K562 (cell line): ENCODE results near the gene FGFR4. TPM values are rescaled to one million over a fixed set of nuclear protein-coding genes. Genes with fewer than 3 reads are reported as not detected.

Experiments
- ATAC-seq: fragments of 200-7000 bp; cut with Tn5 transposase; 3 replicates; pipeline ENCODE4 v1.9.1; 2020; ENCODE audit warnings: moderate library complexity
- BruUV-seq: library from RNA; stranded (reverse); fragments of 400-500 nt; replicated peaks from 2 replicates; lab custom pipeline; 2021; lab: Mats Ljungman, UMichigan
- CTCF ChIA-PET: fragments of 300-600 bp; formaldehyde crosslinking; extraction: SDS; loops from one replicate; lab custom pipeline; 2021; ENCODE audit warnings: low intra/inter-chr PET ratio; lab: Yijun Ruan, JAX
- POLR2A ChIA-PET: fragments of 300-600, 350-650 bp; sonication (Branson Sonifier 250); formaldehyde crosslinking; extraction: SDS; loops from one replicate; lab custom pipeline; 2021; ENCODE audit warnings: antibody characterized with exemption, inconsistent platforms; lab: Yijun Ruan, JAX
- DNase-seq, 4 experiments: peaks; one replicate each; pipeline versions ENCODE4 v3.0.0 to v3.0.0-alpha.2; 2011 to 2018; ENCODE audit warnings: low spot score in 3 of 4, mixed read lengths in 3 of 4; ENCODE audit errors: extremely low read depth in 1 of 4
- FAIRE-seq: peaks from 2 replicates; lab custom pipeline; 2011; peaks lifted over from hg19 to GRCh38; lab: Jason Lieb, UNC
- H2AFZ ChIP-seq: 2 replicates; pipeline ENCODE4 v1.6.0; 2011; ENCODE audit warnings: low read depth, low read length, control low read depth, inconsistent platforms
- H3K27ac ChIP-seq: fragments of 200-600 bp; 3 replicates; pipeline ENCODE4 v1.8.0; 2011; ENCODE audit warnings: low read depth, mild to moderate bottlenecking, control low read depth, inconsistent platforms, low read length, moderate library complexity, mixed read lengths; ENCODE audit errors: extremely low read depth
- H3K27me3 ChIP-seq, 2 experiments: fragments of 300-600 bp in 1 of 2; 2 replicates in 1 of 2; 3 replicates in 1 of 2; pipeline versions ENCODE4 v1.6.0 to v1.8.0; 2011; ENCODE audit warnings: inconsistent platforms in 2 of 2, low read length in 2 of 2, mild to moderate bottlenecking in 1 of 2, mixed read lengths in 1 of 2, moderate library complexity in 1 of 2; ENCODE audit not compliant: control insufficient read depth in 2 of 2, insufficient read depth in 2 of 2
- H3K36me3 ChIP-seq: fragments of 300-600 bp; 3 replicates; pipeline ENCODE4 v1.8.0; 2011; ENCODE audit warnings: mild to moderate bottlenecking, low read length, inconsistent platforms; ENCODE audit not compliant: control insufficient read depth, insufficient read depth
- H3K4me1 ChIP-seq, 2 experiments: fragments of 200-600 bp in 1 of 2; replicated peaks in 1 of 2; 2 replicates in 1 of 2; 3 replicates in 1 of 2; pipeline versions ENCODE4 v1.5.1 to v1.8.0; 2011; ENCODE audit warnings: inconsistent platforms in 2 of 2, low read length in 2 of 2, mild to moderate bottlenecking in 1 of 2, mixed read lengths in 1 of 2, moderate library complexity in 1 of 2; ENCODE audit not compliant: control insufficient read depth in 2 of 2, insufficient read depth in 2 of 2
- H3K4me2 ChIP-seq: 2 replicates; pipeline ENCODE4 v1.6.1; 2011; ENCODE audit warnings: low read length, control low read depth, inconsistent platforms, mixed read lengths; ENCODE audit not compliant: insufficient read depth
- H3K4me3 ChIP-seq: fragments of 200-600 bp; sonication (generic), shearing (Covaris generic); 2 replicates; pipeline ENCODE4 v1.5.1; 2016; ENCODE audit warnings: control low read depth, inconsistent platforms
- H3K79me2 ChIP-seq: fragments of 200-600 bp; 3 replicates; pipeline ENCODE4 v1.8.0; 2011; ENCODE audit warnings: low read length, inconsistent platforms; ENCODE audit not compliant: control insufficient read depth, insufficient read depth
- H3K9ac ChIP-seq, 2 experiments: 2 replicates each; pipeline versions ENCODE4 v1.6.0 to v1.6.1; 2011; ENCODE audit warnings: low read depth in 2 of 2, low read length in 2 of 2, control low read depth in 1 of 2, inconsistent platforms in 1 of 2, mild to moderate bottlenecking in 1 of 2, mixed read lengths in 1 of 2; ENCODE audit not compliant: insufficient read depth in 1 of 2
- H3K9me1 ChIP-seq: one replicate; pipeline ENCODE4 v1.6.0; 2011; ENCODE audit warnings: inconsistent platforms, mild to moderate bottlenecking, low read length, moderate library complexity; ENCODE audit not compliant: control insufficient read depth, insufficient read depth
- H3K9me3 ChIP-seq: replicated peaks from 2 replicates; pipeline ENCODE4 v1.5.1; 2011; ENCODE audit warnings: low read depth, low read length, inconsistent platforms; ENCODE audit not compliant: control insufficient read depth, insufficient read depth
- H4K20me1 ChIP-seq: replicated peaks from 2 replicates; pipeline ENCODE4 v1.6.1; 2011; ENCODE audit warnings: low read length, inconsistent platforms, mixed read lengths; ENCODE audit not compliant: control insufficient read depth, insufficient read depth
- ATF1 ChIP-seq, 2 experiments: fragments of 450-650 bp in 1 of 2; IDR thresholded peaks; 2 replicates each; pipeline ENCODE4 v1.6.1; 2016; ENCODE audit warnings: missing compliant biosample characterization in 1 of 2, missing genetic modification characterization in 1 of 2
- E2F3 ChIP-seq: fragments of 250-450 bp; sonication (Bioruptor Pico); IDR thresholded peaks from 2 replicates; pipeline ENCODE4 v1.4.0; 2020; ENCODE audit warnings: mild to moderate bottlenecking
- RBFOX2 ChIP-seq: fragments of 200-400 bp; formaldehyde crosslinking; IDR thresholded peaks from 2 replicates; pipeline ENCODE4 v1.6.1; 2017; ENCODE audit warnings: low read depth, mild to moderate bottlenecking, low read length, moderate library complexity
- TARDBP ChIP-seq: fragments of 450-650 bp; IDR thresholded peaks from 2 replicates; pipeline ENCODE4 v1.6.1; 2016
- YY1 ChIP-seq, 3 experiments: IDR thresholded peaks; 2 replicates each; pipeline ENCODE4 v1.6.1; 2011; ENCODE audit warnings: low read length in 2 of 3, mild to moderate bottlenecking in 2 of 3, moderate library complexity in 2 of 3, borderline replicate concordance in 1 of 3, control low read depth in 1 of 3, low read depth in 1 of 3; ENCODE audit not compliant: insufficient read depth in 3 of 3, insufficient replicate concordance in 2 of 3, control insufficient read depth in 1 of 3, insufficient read length in 1 of 3; ENCODE audit errors: extremely low read depth in 1 of 3
- ZNF263 ChIP-seq: sonication (generic); formaldehyde crosslinking; IDR thresholded peaks from 2 replicates; pipeline ENCODE4 v1.8.0; 2022; ENCODE audit warnings: mild to moderate bottlenecking, missing genetic modification reagents, borderline replicate concordance
- ZNF583 ChIP-seq: fragments of 250-450 bp; sonication (Bioruptor Pico); IDR thresholded peaks from 2 replicates; pipeline ENCODE4 v1.4.0; 2020
- WGBS: fragments of 100-300 bp; shearing (Covaris generic); methylation state at CpG from one replicate; pipeline ENCODE4 v1.1.6; 2016; ENCODE audit warnings: low coverage, mixed read lengths; ENCODE audit not compliant: insufficient coverage; ENCODE audit errors: missing lambda C conversion rate; 5-methylcytosine and 5-hydroxymethylcytosine counted together
- in situ Hi-C: fragments of 300-500 bp; cut with MboI; formaldehyde crosslinking; loops from 4 replicates; pipeline ENCODE4 v1.15.0; 2018; ENCODE audit warnings: inconsistent platforms, mixed read lengths
- intact Hi-C: fragments of 100-400 bp; cut with micrococcal nuclease; formaldehyde crosslinking; loops from 2 replicates; pipeline ENCODE4 v1.14.2; 2022
- polyA plus RNA-seq, 8 experiments: library from polyadenylated mRNA; depleted of rRNA in 4 of 8; stranded (reverse) in 5 of 8; unstranded in 3 of 8; fragments of >200 nt; fragmentation: Nextera tagmentation in 2 of 8; fragmentation: Illumina TruSeq in 1 of 8; extraction: Ambion mirVana in 2 of 8; extraction: Trizol in 1 of 8; gene quantifications; 2 replicates each; pipeline versions ENCODE4 v1.2.1 to v1.2.3, GENCODE V29; 2011 to 2014; ENCODE audit warnings: inconsistent platforms in 1 of 8, missing spikeins in 1 of 8
- total RNA-seq, 7 experiments: library from RNA; depleted of rRNA in 6 of 7; stranded (reverse); fragments of >200 nt in 6 of 7; fragmentation: Illumina TruSeq in 2 of 7; extraction: Trizol in 2 of 7; gene quantifications; 2 replicates each; pipeline versions ENCODE4 v1.2.1 to v1.2.3, GENCODE V29; 2011 to 2021; ENCODE audit warnings: low replicate concordance in 1 of 7

The FGFR4 gene
- total and polyA plus RNA-seq, 9 of the 15 experiments (the other 6 are each of a cell fraction or from before 2014, with no cell fraction given), result 0.76 to 35.4 (median 7.5) TPM

DNA sequence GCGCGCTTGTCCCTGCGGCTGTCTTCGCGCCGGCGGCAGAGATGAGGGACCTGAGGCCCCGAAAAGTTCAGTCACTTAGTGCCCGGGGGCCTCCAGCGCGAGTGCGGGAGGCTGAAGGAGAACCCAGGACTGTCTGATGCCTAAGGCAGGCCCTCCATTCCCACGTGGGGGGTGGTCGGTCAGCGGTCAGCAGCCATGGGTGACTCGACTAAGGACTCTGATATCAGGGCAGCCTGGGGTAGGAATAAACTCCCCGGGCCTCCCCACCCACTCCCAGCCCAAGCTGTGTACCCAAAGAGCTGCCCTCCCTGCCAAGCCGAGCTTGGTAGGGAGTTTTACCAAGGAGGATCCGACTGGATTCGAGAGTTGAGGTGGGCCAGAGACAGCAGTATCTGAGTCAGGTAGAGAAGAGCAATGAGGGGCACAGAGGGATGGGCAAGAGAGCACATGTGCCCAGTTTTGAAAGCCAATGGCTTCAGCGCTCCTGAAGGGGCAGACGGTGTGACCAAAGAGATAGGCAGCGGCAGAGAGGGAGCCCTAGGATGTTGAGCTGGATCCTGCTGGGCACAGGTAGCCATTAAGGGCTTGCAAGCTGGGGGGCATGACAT, 787 bp downstream of the FGFR4 start:
- FAIRE-seq (no peak), ATAC-seq (no peak), DNase-seq (no peak)
- Histone ChIP-seq H3K4me2 (peak overlapping the region; percentile 86), H3K27ac (peak overlapping the region; percentile 40; the same call in 1 of the 3 replicates), H3K4me3 (peak overlapping the region; percentile 58), H2AFZ (peak overlapping the region; percentile 98), H3K27me3 (no peaks in the 10 kb centered on the region), H4K20me1 (no peaks in the 10 kb centered on the region), H3K9me3 (no peaks in the 10 kb centered on the region), H3K36me3 (peaks cover 1% of the 10 kb centered on the region; the same call in 2 of the 3 replicates), H3K79me2 (peaks cover 6% of the 10 kb centered on the region; the same call in 2 of the 3 replicates), H3K4me1 (peaks cover 24 to 32% of the 10 kb centered on the region in 2 experiments; a peak in 4 of 5 replicates), H3K9me1 (no peaks in the 10 kb centered on the region), H3K9ac (peak overlapping the region; percentile 67 to 95)
- intact Hi-C loops (no loop called here), in situ Hi-C loops (no loop called here)
- BruUV-seq, result no TSS peak
- POLR2A ChIA-PET, result interaction anchor here (1.4 to 2.1 kb wide), 2 partner anchors 27 to 65 kb away, joined by 5 read pairs; partner anchors contain the start of gene ZNF346
- CTCF ChIA-PET, result interaction anchor here (1.0 kb wide), 1 partner anchor 22 kb away, joined by 3 read pairs; no protein-coding TSS in a partner anchor
- WGBS, result 19% methylated on average over 22 of the region's 23 CpGs
- TF ChIP-seq ZNF583 (CRISPR knock-in tag) (0 out of 2 replicates have a peak, but pooled peaks have one; percentile 2), YY1 (IDR thresholded peaks at IDR 0.05; ENCODE audit: borderline replicate concordance in 1 of 3, control insufficient read depth in 1 of 3, extremely low read depth in 1 of 3, insufficient read depth in 3 of 3, insufficient read length in 1 of 3, insufficient replicate concordance in 2 of 3, low read depth in 1 of 3, low read length in 2 of 3) (peak in 1 of 3 experiments; percentile 19), TARDBP (no peak), RBFOX2 (0 out of 2 replicates have a peak, but pooled peaks have one; percentile 6), ZNF263 (CRISPR knock-in tag) (0 out of 2 replicates have a peak, but pooled peaks have one; percentile 4), E2F3 (CRISPR knock-in tag) (0 out of 2 replicates have a peak, but pooled peaks have one; percentile 20), ATF1 (CRISPR knock-in tag; IDR thresholded peaks at IDR 0.05) (no peak), ATF1 (tag; IDR thresholded peaks at IDR 0.05) (no peak)
